ENCODE measurements around the gene OVOL3. TPM values are rescaled to one million over a fixed set of nuclear protein-coding genes. Genes with fewer than 3 reads are reported as not detected.
A peak's percentile ranks its signal among the peaks of the same experiment; 100 is the strongest.

The OVOL3 gene
- total RNA-seq, 2 donors from 2014 or later, result not detected

DNA sequence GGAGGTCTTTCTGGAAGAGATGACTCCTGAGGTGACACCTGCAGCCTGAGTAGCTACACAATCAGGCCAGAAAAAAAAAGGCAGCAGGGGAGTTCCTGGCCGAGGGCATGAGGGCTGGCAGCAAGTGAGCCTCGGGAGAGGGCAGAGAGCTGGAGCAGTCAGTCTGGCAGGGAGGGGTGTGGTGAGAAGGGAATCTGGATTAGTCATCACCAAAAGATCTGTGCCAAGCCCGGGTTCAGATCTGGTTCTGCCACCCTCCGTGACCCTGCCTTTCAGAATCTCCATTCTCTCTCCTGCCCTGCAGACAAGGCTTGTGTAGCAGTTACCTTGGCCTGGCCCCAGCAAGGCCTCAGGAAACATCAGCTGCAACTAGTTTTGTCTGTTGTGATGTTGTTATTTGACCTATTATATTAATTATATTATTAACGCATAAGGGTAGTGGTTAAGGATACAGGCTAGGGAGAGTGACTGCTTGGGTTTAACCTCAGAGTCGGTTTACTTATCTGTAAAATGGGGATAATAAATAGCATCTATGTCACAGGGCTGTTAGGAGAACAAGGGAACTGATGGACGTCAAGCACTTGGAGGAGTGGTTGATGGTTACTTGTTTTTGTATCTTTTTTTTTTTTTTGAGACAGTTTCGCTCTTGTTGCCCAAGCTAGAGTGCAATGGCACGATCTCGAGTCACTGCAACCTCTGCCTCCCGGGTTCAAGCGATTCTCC is 26.2 kb downstream of the OVOL3 start:
- Mint-ChIP-seq H3K27me3 (no peaks in the 10 kb centered on the region), H3K9me3 (no peaks in the 10 kb centered on the region), H3K27ac (peak overlapping the region; percentile 75), H3K4me1 (peaks cover 16% of the 10 kb centered on the region), H3K4me3 (peak overlapping the region; percentile 59), H3K36me3 (ENCODE audit: low read depth) (peaks cover 18% of the 10 kb centered on the region)
- peak; percentile 3 for ATAC-seq (replicated peaks)

DNA sequence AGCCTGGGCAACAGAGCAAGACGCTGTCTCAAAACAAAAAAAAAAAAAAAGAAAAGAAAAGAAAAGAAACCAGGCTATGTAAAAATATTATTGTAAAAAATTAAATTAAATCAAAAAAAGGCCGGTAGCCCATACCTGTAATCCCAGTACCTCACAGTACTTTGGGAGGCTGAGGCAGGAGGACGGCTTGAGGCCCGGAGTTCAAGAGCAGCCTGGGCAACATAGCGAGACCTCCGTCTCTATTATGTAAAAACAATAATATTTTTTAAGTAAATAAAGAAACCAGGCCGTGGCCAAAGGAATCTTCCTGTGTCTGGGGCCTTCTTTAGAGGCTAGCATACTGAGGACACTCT is 28.2 kb downstream of the OVOL3 start:
- Mint-ChIP-seq H3K27ac (peak overlapping the region; percentile 59), H3K4me3 (peak overlapping the region; percentile 77), H3K27me3 (no peaks in the 10 kb centered on the region), H3K9me3 (no peaks in the 10 kb centered on the region), H3K4me1 (peaks cover 22% of the 10 kb centered on the region), H3K36me3 (ENCODE audit: low read depth) (peaks cover 32% of the 10 kb centered on the region)
- ATAC-seq (replicated peaks), result no peak

DNA sequence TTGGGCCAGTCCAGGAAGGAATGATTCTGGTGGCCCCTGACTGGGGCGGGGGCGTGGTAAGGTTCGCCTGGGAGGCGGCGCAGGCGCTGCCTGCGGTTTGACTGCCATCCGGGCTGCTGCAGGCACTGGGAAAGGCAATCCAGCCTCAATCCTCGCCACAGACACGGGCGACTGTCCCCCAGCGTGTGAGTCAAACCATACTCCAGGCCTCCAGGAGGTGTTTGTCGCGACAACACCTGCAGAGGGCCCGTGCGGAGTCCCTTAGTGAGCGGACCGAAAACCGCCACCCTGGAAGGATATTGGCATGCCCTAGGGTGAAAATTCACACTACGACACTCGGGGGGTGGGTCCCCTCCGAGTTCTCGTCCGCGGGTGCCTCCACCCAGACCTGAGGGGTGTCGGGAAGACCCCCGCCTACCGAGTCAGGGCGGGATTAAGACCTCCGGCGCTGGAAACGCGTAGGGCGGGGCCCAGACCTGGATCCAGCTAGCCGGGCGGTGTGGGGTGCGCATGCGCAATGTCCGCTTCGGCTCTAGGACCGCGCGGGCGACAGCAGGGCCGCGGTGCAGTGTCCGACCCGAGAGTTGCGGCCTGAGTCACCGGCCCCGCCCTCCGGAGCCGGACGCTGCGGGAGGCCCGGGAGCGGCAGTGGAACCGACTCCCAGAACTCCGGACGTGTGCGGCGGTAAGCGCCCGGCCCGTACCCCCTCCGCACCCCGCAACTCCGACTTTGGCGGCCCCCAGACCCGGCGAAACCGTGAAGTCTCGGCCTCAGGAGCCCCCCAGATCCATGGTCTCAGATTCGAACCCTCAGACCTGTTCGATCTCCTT is 28.7 kb downstream of the OVOL3 start, which contains the start of gene CAPNS1:
Gene CAPNS1 (plus strand): TSS at position 594 of the 831 bp plus-strand sequence. CDS start 946 bp downstream, outside the sequence.
- Mint-ChIP-seq H3K4me1 (peaks cover 22% of the 10 kb centered on the region), H3K27ac (peak within 1 kb of the TSS; percentile 59), H3K36me3 (ENCODE audit: low read depth) (peaks cover 37% of the 10 kb centered on the region), H3K4me3 (peak within 1 kb of the TSS; percentile 77), H3K27me3 (no peaks in the 10 kb centered on the region), H3K9me3 (no peaks in the 10 kb centered on the region)
- peak; percentile 77 for ATAC-seq (replicated peaks)

DNA sequence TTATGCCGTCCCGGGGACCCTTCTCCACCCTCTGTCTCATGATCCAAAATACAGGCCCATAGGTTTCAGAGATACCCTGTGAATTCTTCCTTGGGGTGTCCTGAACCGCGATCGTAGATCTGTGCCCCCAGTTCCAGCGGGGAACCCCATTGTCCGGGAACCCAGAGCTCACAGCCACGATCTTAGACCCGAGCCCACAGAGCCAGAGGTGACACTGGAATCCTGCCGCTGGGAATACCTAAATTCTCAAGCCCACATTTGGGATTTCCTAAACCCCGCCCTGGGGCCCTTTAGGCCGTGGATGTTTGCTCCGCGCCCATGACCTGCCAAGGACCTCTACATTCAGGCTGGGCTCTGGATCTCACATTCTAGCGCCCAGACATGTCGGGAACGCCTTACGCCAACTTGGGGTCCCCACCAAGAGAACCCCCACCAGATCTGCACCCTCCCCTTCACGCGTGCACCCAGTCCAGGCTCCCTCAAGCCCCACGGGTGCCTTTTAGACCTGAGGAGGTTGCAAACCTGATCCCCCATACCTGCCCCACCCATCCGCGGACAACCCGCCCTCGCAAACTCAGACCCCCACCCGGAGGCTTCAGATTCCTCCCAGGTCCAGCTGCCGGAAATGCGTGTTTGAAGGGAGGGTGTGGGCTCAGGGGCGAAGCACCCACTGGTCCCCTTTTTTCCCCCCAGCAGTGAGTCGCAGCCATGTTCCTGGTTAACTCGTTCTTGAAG is 29.5 kb downstream of the OVOL3 start:
- H3K36me3 Mint-ChIP-seq (ENCODE audit: low read depth), result peaks cover 45% of the 10 kb centered on the region
- no peaks in the 10 kb centered on the region for H3K9me3 Mint-ChIP-seq
- peak; percentile 17 for ATAC-seq (replicated peaks)
- peak overlapping the region; percentile 77 for H3K4me3 Mint-ChIP-seq
- peaks cover 22% of the 10 kb centered on the region for H3K4me1 Mint-ChIP-seq
- H3K27me3 Mint-ChIP-seq, result no peaks in the 10 kb centered on the region
- H3K27ac Mint-ChIP-seq, result peak overlapping the region; percentile 59

DNA sequence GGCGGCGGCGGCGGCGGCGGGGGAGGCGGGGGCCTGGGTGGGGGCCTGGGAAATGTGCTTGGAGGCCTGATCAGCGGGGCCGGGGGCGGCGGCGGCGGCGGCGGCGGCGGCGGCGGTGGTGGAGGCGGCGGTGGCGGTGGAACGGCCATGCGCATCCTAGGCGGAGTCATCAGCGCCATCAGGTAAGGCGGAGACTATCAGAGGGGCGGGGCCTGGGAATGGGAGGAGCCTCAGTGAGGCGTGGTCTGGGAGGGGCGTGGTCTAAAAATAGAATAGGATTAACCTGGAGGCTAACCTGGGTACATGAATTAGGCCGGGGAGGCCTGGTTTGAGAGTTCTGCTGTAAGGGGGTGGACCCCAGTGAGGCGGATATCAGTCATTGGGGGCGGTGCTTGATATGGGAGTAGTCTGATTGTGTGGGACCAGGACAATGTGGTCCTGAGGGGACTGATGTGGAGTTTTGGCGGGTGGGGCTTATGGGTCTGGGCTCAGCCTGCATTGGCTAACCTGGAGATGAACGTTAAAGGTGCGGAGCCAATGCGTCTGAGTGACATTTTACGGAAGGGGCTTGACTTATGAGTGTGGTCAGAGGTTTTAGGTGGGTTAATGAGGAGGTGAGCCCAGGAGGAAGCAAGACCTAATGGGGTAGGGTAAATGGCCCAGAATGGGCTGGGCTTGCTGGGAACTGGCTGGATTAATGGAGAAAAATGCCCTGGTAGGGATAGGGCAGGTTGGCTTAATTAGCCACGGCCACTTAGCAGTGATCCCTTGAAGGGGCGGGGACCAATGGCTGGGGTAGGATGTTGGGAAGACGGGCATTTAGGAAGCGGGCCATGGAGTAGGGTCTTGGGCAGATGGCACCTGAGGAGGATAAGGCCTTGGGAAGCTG is 30.3 kb downstream of the OVOL3 start:
- Mint-ChIP-seq H3K36me3 (ENCODE audit: low read depth) (peaks cover 53% of the 10 kb centered on the region), H3K4me1 (peaks cover 22% of the 10 kb centered on the region), H3K27ac (peak overlapping the region; percentile 59), H3K9me3 (no peaks in the 10 kb centered on the region), H3K4me3 (peak overlapping the region; percentile 77), H3K27me3 (no peaks in the 10 kb centered on the region)
- peak; percentile 77 for ATAC-seq (replicated peaks)

DNA sequence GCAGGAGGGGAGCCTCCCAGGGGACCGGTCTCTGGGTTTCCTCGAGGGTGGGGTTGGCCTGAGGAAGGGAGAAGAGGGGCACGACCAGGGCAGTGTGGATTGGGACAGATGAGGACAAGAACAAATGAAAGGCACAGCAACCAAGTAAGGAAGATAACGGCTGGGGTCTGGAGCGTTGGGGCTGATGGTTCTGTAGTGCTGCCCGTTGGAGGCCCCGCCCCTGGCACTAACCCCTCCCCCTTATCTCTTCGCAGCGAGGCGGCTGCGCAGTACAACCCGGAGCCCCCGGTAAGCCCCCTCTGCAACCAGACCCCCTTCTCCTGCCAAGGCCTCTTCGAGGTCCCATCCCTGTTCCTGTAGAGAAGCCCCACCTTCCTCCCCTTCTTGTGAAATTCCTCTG is 31.1 kb downstream of the OVOL3 start:
- H3K36me3 Mint-ChIP-seq (ENCODE audit: low read depth), result peaks cover 61% of the 10 kb centered on the region
- no peaks in the 10 kb centered on the region for H3K9me3 Mint-ChIP-seq
- ATAC-seq (replicated peaks), result no peak
- no peaks in the 10 kb centered on the region for H3K27me3 Mint-ChIP-seq
- peaks cover 16% of the 10 kb centered on the region for H3K4me1 Mint-ChIP-seq
- H3K27ac Mint-ChIP-seq, result peak overlapping the region; percentile 59
- peak overlapping the region; percentile 77 for H3K4me3 Mint-ChIP-seq

DNA sequence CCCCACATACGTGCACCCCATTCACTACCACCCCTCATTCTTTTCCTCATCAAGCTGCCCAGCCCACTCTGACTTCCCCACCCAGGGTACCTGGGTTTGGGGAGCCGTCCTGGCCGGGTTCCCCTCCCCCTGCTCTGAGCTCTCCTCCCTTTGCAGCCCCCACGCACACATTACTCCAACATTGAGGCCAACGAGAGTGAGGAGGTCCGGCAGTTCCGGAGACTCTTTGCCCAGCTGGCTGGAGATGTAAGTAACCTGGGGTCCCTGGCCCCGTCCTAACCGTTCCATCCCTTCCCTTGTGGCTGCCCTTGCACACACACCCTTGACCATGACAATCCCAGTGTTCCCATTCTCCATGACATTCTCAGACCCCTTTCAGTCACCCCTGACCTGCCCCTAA is 31.6 kb downstream of the OVOL3 start:
- no peak for ATAC-seq (replicated peaks)
- Mint-ChIP-seq H3K27me3 (no peaks in the 10 kb centered on the region), H3K4me1 (peaks cover 18% of the 10 kb centered on the region), H3K27ac (no peak overlapping the region), H3K4me3 (peak overlapping the region; percentile 6), H3K9me3 (no peaks in the 10 kb centered on the region), H3K36me3 (ENCODE audit: low read depth) (peaks cover 65% of the 10 kb centered on the region)

DNA sequence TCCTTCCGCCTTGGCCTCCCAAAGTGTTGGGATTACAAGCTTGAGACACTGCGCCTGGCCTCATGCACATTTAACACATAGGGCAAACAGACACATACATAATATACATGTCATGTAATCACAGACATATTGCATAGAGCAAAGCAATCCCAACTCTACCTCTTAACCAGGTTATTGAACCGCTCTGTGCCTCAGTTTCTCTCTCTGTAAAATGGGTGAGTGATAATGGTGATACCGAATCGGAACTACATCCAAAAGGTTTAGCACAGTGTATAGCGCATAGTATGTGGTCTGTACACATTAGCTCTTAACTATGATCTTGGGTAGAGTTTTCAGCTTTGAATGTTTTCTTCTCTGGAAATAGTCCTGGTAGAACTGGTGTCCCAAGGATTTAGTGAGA is 33.7 kb downstream of the OVOL3 start:
- ATAC-seq (replicated peaks), result no peak
- H3K4me3 Mint-ChIP-seq, result no peak overlapping the region
- H3K27ac Mint-ChIP-seq, result no peak overlapping the region
- no peaks in the 10 kb centered on the region for H3K9me3 Mint-ChIP-seq
- H3K36me3 Mint-ChIP-seq (ENCODE audit: low read depth), result peaks cover 86% of the 10 kb centered on the region
- H3K27me3 Mint-ChIP-seq, result no peaks in the 10 kb centered on the region
- H3K4me1 Mint-ChIP-seq, result peaks cover 18% of the 10 kb centered on the region

DNA sequence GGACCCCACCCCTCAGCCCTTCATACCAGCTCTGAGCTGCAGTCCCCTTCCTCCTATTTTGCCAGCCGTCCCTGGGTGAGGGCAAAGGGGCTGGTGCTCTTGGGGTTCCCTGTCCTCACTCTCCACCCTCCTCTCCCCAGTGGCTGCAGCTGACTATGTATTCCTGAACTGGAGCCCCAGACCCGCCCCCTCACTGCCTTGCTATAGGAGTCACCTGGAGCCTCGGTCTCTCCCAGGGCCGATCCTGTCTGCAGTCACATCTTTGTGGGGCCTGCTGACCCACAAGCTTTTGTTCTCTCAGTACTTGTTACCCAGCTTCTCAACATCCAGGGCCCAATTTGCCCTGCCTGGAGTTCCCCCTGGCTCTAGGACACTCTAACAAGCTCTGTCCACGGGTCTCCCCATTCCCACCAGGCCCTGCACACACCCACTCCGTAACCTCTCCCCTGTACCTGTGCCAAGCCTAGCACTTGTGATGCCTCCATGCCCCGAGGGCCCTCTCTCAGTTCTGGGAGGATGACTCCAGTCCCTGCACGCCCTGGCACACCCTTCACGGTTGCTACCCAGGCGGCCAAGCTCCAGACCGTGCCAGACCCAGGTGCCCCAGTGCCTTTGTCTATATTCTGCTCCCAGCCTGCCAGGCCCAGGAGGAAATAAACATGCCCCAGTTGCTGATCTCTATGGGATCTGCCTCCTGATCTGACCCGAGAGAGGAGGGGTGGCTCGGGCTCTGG is 38.9 kb downstream of the OVOL3 start:
- H3K4me1 Mint-ChIP-seq, result peaks cover 3% of the 10 kb centered on the region
- no peak for ATAC-seq (replicated peaks)
- H3K27me3 Mint-ChIP-seq, result no peaks in the 10 kb centered on the region
- no peaks in the 10 kb centered on the region for H3K9me3 Mint-ChIP-seq
- no peak overlapping the region for H3K4me3 Mint-ChIP-seq
- peak overlapping the region; percentile 62 for H3K27ac Mint-ChIP-seq
- H3K36me3 Mint-ChIP-seq (ENCODE audit: low read depth), result peaks cover 65% of the 10 kb centered on the region

DNA sequence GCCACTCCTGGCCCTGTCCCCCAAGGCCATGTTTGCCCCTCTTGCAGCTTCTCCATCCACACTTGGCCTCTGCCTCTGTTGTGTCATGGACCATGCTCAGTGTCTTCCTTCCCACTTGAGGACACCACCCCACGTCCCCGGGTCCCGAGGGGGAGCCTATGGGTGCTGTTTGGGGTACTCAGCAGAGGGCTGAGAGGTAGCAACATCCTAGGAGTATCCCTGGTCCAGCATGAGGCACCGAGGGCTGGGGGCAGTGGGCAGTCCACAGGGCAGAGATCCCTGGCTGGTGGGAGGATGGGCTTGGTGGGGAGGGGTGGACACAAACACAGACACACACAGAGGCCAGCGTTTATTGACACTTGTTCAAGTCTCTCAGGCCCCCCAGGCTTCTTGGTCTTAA is 39.6 kb downstream of the OVOL3 start:
- H3K27me3 Mint-ChIP-seq, result no peaks in the 10 kb centered on the region
- no peak overlapping the region for H3K4me3 Mint-ChIP-seq
- peak overlapping the region; percentile 62 for H3K27ac Mint-ChIP-seq
- peaks cover 58% of the 10 kb centered on the region for H3K36me3 Mint-ChIP-seq (ENCODE audit: low read depth)
- H3K9me3 Mint-ChIP-seq, result no peaks in the 10 kb centered on the region
- no peak for ATAC-seq (replicated peaks)
- peaks cover 7% of the 10 kb centered on the region for H3K4me1 Mint-ChIP-seq

DNA sequence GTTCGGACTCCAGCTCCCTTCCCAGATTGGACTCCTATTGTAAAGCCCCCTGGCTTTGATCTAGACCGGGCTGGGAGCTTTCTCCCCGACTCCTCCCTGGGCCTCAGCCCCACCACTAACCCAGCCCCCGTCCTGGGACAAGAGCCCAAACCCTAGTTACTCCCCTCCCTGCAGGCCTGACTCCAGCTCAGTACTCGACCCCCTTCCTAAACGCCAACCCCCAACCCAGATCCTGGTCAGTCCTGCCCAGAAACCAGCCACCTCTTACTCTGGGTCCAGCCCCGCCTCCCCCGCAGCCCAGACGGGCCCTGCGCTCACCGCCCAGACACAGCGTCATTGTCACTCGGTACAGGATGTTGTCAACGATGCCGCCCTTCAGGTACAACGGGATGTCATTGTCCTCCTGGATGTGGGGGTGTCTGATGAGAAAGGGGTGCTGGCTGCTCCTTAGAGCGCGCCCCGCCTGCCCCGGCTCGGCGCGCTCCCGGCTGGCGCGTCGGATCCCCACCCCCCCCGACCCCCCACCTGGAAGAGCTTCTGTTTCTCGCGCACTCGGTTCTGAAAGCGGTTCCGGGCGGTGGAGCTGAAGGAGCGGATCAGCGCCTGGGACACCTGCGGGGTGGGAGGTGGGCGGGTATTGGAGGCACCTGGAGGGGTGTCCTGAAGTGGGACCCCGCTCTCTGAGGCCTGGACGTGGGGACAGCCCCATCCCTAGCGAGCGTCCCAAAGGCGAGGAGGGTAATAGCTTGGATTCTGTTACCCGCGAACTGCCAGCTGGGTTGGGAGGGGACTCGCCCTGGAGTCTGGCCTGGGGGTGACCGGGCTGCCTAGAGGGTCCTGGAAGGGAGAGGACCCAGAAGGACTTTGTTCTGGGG is 40.4 kb downstream of the OVOL3 start:
- no peak for ATAC-seq (replicated peaks)
- Mint-ChIP-seq H3K9me3 (no peaks in the 10 kb centered on the region), H3K4me1 (peaks cover 14% of the 10 kb centered on the region), H3K36me3 (ENCODE audit: low read depth) (peaks cover 50% of the 10 kb centered on the region), H3K27me3 (no peaks in the 10 kb centered on the region), H3K27ac (no peak overlapping the region), H3K4me3 (no peak overlapping the region)

DNA sequence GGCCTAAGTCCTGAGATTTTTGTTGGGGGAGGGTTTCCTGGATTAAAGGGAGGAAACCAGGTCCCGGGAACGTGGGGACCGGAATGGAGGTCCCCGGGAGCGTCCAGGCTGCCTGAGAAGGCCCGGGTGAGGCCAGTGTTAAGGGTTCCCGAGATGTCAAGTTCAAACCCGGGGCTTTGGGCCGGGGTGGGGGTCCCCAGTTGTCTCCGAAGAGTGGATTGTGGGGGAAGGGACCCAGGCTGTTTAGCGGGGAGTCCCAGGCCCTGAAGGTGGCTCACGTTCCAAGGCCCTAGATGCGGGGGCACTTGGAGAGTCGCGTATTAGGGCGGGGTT is 41.0 kb downstream of the OVOL3 start:
- no peak for ATAC-seq (replicated peaks)
- Mint-ChIP-seq H3K4me3 (no peak overlapping the region), H3K27ac (no peak overlapping the region), H3K36me3 (ENCODE audit: low read depth) (peaks cover 44% of the 10 kb centered on the region), H3K4me1 (peaks cover 13% of the 10 kb centered on the region), H3K27me3 (no peaks in the 10 kb centered on the region), H3K9me3 (no peaks in the 10 kb centered on the region)

All from activated T-helper 17 cell treated with anti-CD3 and anti-CD28 coated beads, Interleukin-2, amount 50 U/mL, for 72 hours (primary cell).